ENCODE data around the gene LIG1.

LIG1 gene

GRCh38 chr19:48176226-48176625 lies 6.1 kb upstream of the LIG1 start:
- Histone ChIP-seq H3K36me3 (ENCODE audit: control insufficient read depth in 2 of 2, insufficient read depth in 1 of 2, low read length in 2 of 2) (peaks cover 42 to 52% of the 10 kb centered on the region in 2 experiments), H3K4me1 (ENCODE audit: control insufficient read depth, insufficient read depth, low read length) (no peaks in the 10 kb centered on the region), H3K4me3 (ENCODE audit: low read depth, low read length) (no peak overlapping the region), H3K27ac (ENCODE audit: extremely low read depth, low read depth, low read length) (no peak overlapping the region), H3K9me3 (ENCODE audit: control insufficient read depth, insufficient read depth, low read depth, low read length) (no peaks in the 10 kb centered on the region)
- POLR2A ChIA-PET = no interaction called here
- CTCF ChIA-PET = interaction anchor here (0.7 kb wide), 1 partner anchor 85 kb away, joined by 6 read pairs; no protein-coding TSS in a partner anchor
- TF ChIP-seq ZEB2 (tag by site-specific recombination; IDR thresholded peaks at IDR 0.05) (no peak), ZFP3 (tag by site-specific recombination; IDR thresholded peaks at IDR 0.05; ENCODE audit: low read depth) (no peak), SP2 (tag by site-specific recombination; IDR thresholded peaks at IDR 0.05) (no peak), ZNF558 (tag by site-specific recombination; IDR thresholded peaks at IDR 0.05) (no peak), ZNF24 (tag by site-specific recombination; IDR thresholded peaks at IDR 0.05) (no peak), ZNF530 (tag by site-specific recombination; IDR thresholded peaks at IDR 0.05; ENCODE audit: low read depth) (no peak), ZFP37 (tag by site-specific recombination; IDR thresholded peaks at IDR 0.05) (no peak), ZNF626 (tag by site-specific recombination; IDR thresholded peaks at IDR 0.05) (no peak), OVOL3 (tag by site-specific recombination; IDR thresholded peaks at IDR 0.05) (no peak), ZNF350 (tag by site-specific recombination; IDR thresholded peaks at IDR 0.05) (no peak), ZBTB8A (tag by site-specific recombination; IDR thresholded peaks at IDR 0.05) (no peak)
- TF ChIP-seq, protein P1, sequence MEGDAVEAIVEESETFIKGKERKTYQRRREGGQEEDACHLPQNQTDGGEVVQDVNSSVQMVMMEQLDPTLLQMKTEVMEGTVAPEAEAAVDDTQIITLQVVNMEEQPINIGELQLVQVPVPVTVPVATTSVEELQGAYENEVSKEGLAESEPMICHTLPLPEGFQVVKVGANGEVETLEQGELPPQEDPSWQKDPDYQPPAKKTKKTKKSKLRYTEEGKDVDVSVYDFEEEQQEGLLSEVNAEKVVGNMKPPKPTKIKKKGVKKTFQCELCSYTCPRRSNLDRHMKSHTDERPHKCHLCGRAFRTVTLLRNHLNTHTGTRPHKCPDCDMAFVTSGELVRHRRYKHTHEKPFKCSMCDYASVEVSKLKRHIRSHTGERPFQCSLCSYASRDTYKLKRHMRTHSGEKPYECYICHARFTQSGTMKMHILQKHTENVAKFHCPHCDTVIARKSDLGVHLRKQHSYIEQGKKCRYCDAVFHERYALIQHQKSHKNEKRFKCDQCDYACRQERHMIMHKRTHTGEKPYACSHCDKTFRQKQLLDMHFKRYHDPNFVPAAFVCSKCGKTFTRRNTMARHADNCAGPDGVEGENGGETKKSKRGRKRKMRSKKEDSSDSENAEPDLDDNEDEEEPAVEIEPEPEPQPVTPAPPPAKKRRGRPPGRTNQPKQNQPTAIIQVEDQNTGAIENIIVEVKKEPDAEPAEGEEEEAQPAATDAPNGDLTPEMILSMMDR (tag by site-specific recombination; IDR thresholded peaks at IDR 0.05) = no peak
- TF ChIP-seq, protein P2, sequence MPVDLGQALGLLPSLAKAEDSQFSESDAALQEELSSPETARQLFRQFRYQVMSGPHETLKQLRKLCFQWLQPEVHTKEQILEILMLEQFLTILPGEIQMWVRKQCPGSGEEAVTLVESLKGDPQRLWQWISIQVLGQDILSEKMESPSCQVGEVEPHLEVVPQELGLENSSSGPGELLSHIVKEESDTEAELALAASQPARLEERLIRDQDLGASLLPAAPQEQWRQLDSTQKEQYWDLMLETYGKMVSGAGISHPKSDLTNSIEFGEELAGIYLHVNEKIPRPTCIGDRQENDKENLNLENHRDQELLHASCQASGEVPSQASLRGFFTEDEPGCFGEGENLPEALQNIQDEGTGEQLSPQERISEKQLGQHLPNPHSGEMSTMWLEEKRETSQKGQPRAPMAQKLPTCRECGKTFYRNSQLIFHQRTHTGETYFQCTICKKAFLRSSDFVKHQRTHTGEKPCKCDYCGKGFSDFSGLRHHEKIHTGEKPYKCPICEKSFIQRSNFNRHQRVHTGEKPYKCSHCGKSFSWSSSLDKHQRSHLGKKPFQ (tag by site-specific recombination; IDR thresholded peaks at IDR 0.05) = no peak
- TF ChIP-seq, protein P3, sequence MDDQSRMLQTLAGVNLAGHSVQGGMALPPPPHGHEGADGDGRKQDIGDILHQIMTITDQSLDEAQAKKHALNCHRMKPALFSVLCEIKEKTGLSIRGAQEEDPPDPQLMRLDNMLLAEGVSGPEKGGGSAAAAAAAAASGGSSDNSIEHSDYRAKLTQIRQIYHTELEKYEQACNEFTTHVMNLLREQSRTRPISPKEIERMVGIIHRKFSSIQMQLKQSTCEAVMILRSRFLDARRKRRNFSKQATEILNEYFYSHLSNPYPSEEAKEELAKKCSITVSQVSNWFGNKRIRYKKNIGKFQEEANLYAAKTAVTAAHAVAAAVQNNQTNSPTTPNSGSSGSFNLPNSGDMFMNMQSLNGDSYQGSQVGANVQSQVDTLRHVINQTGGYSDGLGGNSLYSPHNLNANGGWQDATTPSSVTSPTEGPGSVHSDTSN (CRISPR knock-in tag; IDR thresholded peaks at IDR 0.05) = no peak
- TF ChIP-seq, protein P4, sequence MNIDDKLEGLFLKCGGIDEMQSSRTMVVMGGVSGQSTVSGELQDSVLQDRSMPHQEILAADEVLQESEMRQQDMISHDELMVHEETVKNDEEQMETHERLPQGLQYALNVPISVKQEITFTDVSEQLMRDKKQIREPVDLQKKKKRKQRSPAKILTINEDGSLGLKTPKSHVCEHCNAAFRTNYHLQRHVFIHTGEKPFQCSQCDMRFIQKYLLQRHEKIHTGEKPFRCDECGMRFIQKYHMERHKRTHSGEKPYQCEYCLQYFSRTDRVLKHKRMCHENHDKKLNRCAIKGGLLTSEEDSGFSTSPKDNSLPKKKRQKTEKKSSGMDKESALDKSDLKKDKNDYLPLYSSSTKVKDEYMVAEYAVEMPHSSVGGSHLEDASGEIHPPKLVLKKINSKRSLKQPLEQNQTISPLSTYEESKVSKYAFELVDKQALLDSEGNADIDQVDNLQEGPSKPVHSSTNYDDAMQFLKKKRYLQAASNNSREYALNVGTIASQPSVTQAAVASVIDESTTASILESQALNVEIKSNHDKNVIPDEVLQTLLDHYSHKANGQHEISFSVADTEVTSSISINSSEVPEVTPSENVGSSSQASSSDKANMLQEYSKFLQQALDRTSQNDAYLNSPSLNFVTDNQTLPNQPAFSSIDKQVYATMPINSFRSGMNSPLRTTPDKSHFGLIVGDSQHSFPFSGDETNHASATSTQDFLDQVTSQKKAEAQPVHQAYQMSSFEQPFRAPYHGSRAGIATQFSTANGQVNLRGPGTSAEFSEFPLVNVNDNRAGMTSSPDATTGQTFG (tag by site-specific recombination; IDR thresholded peaks at IDR 0.05; ENCODE audit: borderline replicate concordance) = no peak

DNA sequence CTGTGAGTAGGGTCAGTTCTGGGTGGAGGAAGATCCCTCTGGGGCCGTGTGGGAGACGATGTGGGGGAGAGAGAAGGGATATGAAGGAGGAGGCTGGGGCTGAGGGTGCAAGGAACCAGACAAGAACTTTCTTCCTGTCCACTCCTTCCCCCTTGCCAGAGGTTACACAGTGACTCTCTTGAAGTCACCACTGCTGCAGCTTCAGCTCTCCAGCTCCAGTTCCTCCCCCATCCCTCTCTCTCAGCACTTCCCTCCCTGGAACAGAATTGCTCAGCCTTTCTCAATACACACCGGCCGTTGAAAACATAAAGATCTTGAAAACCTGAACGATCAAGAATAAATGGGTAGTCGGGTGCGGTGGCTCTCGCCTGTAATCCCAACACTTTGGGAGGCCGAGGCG lies 5.4 kb upstream of the LIG1 start:
- CTCF ChIA-PET = interaction anchor here (0.6 to 0.7 kb wide), 2 partner anchors 18 to 86 kb away, joined by 4 to 6 read pairs; no protein-coding TSS in a partner anchor

More for the DNA sequence above, 5.4 kb upstream of the LIG1 start:
- Histone ChIP-seq H3K27ac (ENCODE audit: extremely low read depth, low read depth, low read length) (no peak overlapping the region), H3K4me3 (ENCODE audit: low read depth, low read length) (no peak overlapping the region), H3K36me3 (ENCODE audit: control insufficient read depth in 2 of 2, insufficient read depth in 1 of 2, low read length in 2 of 2) (peaks cover 41 to 49% of the 10 kb centered on the region in 2 experiments), H3K9me3 (ENCODE audit: control insufficient read depth, insufficient read depth, low read depth, low read length) (no peaks in the 10 kb centered on the region), H3K4me1 (ENCODE audit: control insufficient read depth, insufficient read depth, low read length) (peaks cover 3% of the 10 kb centered on the region; the same call in 1 of the 2 replicates)
- POLR2A ChIA-PET = interaction anchor here (2.3 kb wide), 1 partner anchor 28 kb away, joined by 6 read pairs; no protein-coding TSS in a partner anchor
- no peak for TF ChIP-seq ZNF133 (tag by site-specific recombination; IDR thresholded peaks at IDR 0.05)
- peak; percentile 24; the same call in 1 of the 2 replicates for TF ChIP-seq EGR2 (tag by site-specific recombination; IDR thresholded peaks at IDR 0.05; ENCODE audit: low read depth)
- TF ChIP-seq, protein P3 (CRISPR knock-in tag; IDR thresholded peaks at IDR 0.05) = no peak
- TF ChIP-seq, protein P5, sequence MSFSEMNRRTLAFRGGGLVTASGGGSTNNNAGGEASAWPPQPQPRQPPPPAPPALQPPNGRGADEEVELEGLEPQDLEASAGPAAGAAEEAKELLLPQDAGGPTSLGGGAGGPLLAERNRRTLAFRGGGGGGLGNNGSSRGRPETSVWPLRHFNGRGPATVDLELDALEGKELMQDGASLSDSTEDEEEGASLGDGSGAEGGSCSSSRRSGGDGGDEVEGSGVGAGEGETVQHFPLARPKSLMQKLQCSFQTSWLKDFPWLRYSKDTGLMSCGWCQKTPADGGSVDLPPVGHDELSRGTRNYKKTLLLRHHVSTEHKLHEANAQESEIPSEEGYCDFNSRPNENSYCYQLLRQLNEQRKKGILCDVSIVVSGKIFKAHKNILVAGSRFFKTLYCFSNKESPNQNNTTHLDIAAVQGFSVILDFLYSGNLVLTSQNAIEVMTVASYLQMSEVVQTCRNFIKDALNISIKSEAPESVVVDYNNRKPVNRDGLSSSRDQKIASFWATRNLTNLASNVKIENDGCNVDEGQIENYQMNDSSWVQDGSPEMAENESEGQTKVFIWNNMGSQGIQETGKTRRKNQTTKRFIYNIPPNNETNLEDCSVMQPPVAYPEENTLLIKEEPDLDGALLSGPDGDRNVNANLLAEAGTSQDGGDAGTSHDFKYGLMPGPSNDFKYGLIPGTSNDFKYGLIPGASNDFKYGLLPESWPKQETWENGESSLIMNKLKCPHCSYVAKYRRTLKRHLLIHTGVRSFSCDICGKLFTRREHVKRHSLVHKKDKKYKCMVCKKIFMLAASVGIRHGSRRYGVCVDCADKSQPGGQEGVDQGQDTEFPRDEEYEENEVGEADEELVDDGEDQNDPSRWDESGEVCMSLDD (tag by site-specific recombination; IDR thresholded peaks at IDR 0.05) = no peak
- TF ChIP-seq ZNF555 (tag by site-specific recombination; conservative IDR thresholded peaks at IDR 0.05) = no peak
- no peak for TF ChIP-seq KLF7 (tag by site-specific recombination; IDR thresholded peaks at IDR 0.05; ENCODE audit: borderline replicate concordance)
